SJCRH30 (cell line): Measurements from ENCODE around the gene RPS6KC1. TPM values are rescaled to one million over a fixed set of nuclear protein-coding genes. Genes with fewer than 3 reads are reported as not detected.
"Not testable (repeated sequence)": the region's sequence is repeated elsewhere in the genome, so short reads cannot be mapped to it uniquely, and the experiment has no call there.

ENCODE experiments used
- DNase-seq, 2 experiments: peaks; one replicate each; pipeline ENCODE4 v3.0.0-alpha.2; 2015 to 2020
- H3K27ac ChIP-seq: fragments of 250-450 bp; sonication (Bioruptor Pico); 2 replicates; pipeline ENCODE4 v1.5.1; 2020; ENCODE audit warnings: mild to moderate bottlenecking, moderate library complexity
- H3K27me3 ChIP-seq: fragments of 250-450 bp; sonication (Bioruptor Pico); 2 replicates; pipeline ENCODE4 v1.5.1; 2020; ENCODE audit warnings: mild to moderate bottlenecking, moderate library complexity
- H3K36me3 ChIP-seq: fragments of 250-450 bp; sonication (Bioruptor Pico); 2 replicates; pipeline ENCODE4 v1.5.1; 2020; ENCODE audit warnings: mild to moderate bottlenecking, moderate library complexity
- H3K4me1 ChIP-seq: fragments of 250-450 bp; sonication (Bioruptor Pico); 2 replicates; pipeline ENCODE4 v1.5.1; 2020; ENCODE audit warnings: mild to moderate bottlenecking, moderate library complexity
- H3K4me3 ChIP-seq: fragments of 250-450 bp; sonication (Bioruptor Pico); 2 replicates; pipeline ENCODE4 v1.5.1; 2020; ENCODE audit warnings: mild to moderate bottlenecking, moderate library complexity
- H3K9me3 ChIP-seq: fragments of 250-450 bp; sonication (Bioruptor Pico); replicated peaks from 2 replicates; pipeline ENCODE4 v1.5.1; 2020; ENCODE audit warnings: mild to moderate bottlenecking, moderate library complexity
- total RNA-seq: library from RNA; depleted of rRNA; stranded (reverse); fragments of >200 nt; shearing (Covaris generic); gene quantifications from 2 replicates; pipeline ENCODE4 v1.2.3, GENCODE V29; 2014

Gene RPS6KC1
- total RNA-seq, 1 experiment from 2014 or later = 37.4 TPM

- Histone ChIP-seq H3K27me3 (no peaks in the 10 kb centered on the region), H3K36me3 (peaks cover 12% of the 10 kb centered on the region; the same call in 1 of the 2 replicates), H3K27ac (no peak overlapping the region), H3K4me1 (peaks cover 11% of the 10 kb centered on the region), H3K9me3 (no peaks in the 10 kb centered on the region), H3K4me3 (no peak overlapping the region)
- no peak for DNase-seq
These were observed 56.6 kb downstream of the RPS6KC1 start for GRCh38 chr1:213107613-213108012.

- peak in 1 of 2 experiments; percentile 28 for DNase-seq
- no peak overlapping the region for H3K27ac ChIP-seq
- H3K36me3 ChIP-seq = peaks cover 12% of the 10 kb centered on the region; the same call in 1 of the 2 replicates
- H3K4me3 ChIP-seq = no peak overlapping the region
- H3K27me3 ChIP-seq = no peaks in the 10 kb centered on the region
- 0 out of 2 replicates have a peak, but pooled peaks cover 2% of the 10 kb centered on the region for H3K9me3 ChIP-seq
- peaks cover 11% of the 10 kb centered on the region for H3K4me1 ChIP-seq
These were observed 59.6 kb downstream of the RPS6KC1 start for GRCh38 chr1:213110349-213111300.

- DNase-seq = no peak
- H3K4me1 ChIP-seq = peaks cover 11% of the 10 kb centered on the region
- no peak overlapping the region for H3K4me3 ChIP-seq
- H3K9me3 ChIP-seq = 0 out of 2 replicates have a peak, but pooled peaks cover 2% of the 10 kb centered on the region
- no peak overlapping the region for H3K27ac ChIP-seq
- H3K27me3 ChIP-seq = no peaks in the 10 kb centered on the region
- peaks cover 12% of the 10 kb centered on the region; the same call in 1 of the 2 replicates for H3K36me3 ChIP-seq
These were observed 60.5 kb downstream of the RPS6KC1 start for GRCh38 chr1:213111502-213111901.

- not testable (repeated sequence) for H3K4me3 ChIP-seq
These were observed 61.7 kb downstream of the RPS6KC1 start for GRCh38 chr1:213112723-213113122.

GRCh38 chr1:213117699-213118180 lies 66.7 kb downstream of the RPS6KC1 start:
- H3K27ac ChIP-seq, H3K4me3 ChIP-seq, DNase-seq, H3K4me1 ChIP-seq, H3K36me3 ChIP-seq, H3K27me3 ChIP-seq, H3K9me3 ChIP-seq: not testable (repeated sequence)

More at GRCh38 chr1:213112723-213113122, 61.7 kb downstream of the RPS6KC1 start:
- not testable (repeated sequence) for H3K27me3 ChIP-seq, H3K27ac ChIP-seq, H3K36me3 ChIP-seq, H3K9me3 ChIP-seq, DNase-seq
- H3K4me1 ChIP-seq = peaks cover 11% of the 10 kb centered on the region

GRCh38 chr1:213119794-213120193 lies 68.8 kb downstream of the RPS6KC1 start:
- H3K9me3 ChIP-seq = peaks cover 3% of the 10 kb centered on the region; the same call in 1 of the 2 replicates
- H3K4me1 ChIP-seq = peaks cover 14% of the 10 kb centered on the region
- H3K27ac ChIP-seq = no peak overlapping the region
- no peak overlapping the region for H3K4me3 ChIP-seq
- H3K27me3 ChIP-seq = no peaks in the 10 kb centered on the region
- DNase-seq = no peak
- peaks cover 4% of the 10 kb centered on the region; the same call in 1 of the 2 replicates for H3K36me3 ChIP-seq

GRCh38 chr1:213120386-213120785 lies 69.3 kb downstream of the RPS6KC1 start:
- Histone ChIP-seq H3K9me3 (peaks cover 3% of the 10 kb centered on the region; the same call in 1 of the 2 replicates), H3K36me3 (peaks cover 4% of the 10 kb centered on the region; the same call in 1 of the 2 replicates), H3K4me3 (no peak overlapping the region), H3K4me1 (peaks cover 14% of the 10 kb centered on the region), H3K27me3 (no peaks in the 10 kb centered on the region), H3K27ac (no peak overlapping the region)
- no peak for DNase-seq

- Histone ChIP-seq H3K4me3 (no peak overlapping the region), H3K27me3 (no peaks in the 10 kb centered on the region), H3K27ac (no peak overlapping the region), H3K9me3 (peaks cover 3% of the 10 kb centered on the region; the same call in 1 of the 2 replicates), H3K4me1 (peaks cover 14% of the 10 kb centered on the region), H3K36me3 (peaks cover 4% of the 10 kb centered on the region; the same call in 1 of the 2 replicates)
- no peak for DNase-seq
These were observed 69.9 kb downstream of the RPS6KC1 start for GRCh38 chr1:213120961-213121360.

- peak in 1 of 2 experiments; percentile 70 for DNase-seq
These were observed 71.5 kb downstream of the RPS6KC1 start for GRCh38 chr1:213122514-213122929.

GRCh38 chr1:213123087-213123486 lies 72.0 kb downstream of the RPS6KC1 start:
- no peaks in the 10 kb centered on the region for H3K27me3 ChIP-seq
- H3K9me3 ChIP-seq = no peaks in the 10 kb centered on the region
- DNase-seq = no peak
- peaks cover 14% of the 10 kb centered on the region for H3K4me1 ChIP-seq
- H3K36me3 ChIP-seq = no peaks in the 10 kb centered on the region; the same call in none of the 2 replicates
- H3K4me3 ChIP-seq = no peak overlapping the region
- peak overlapping the region; percentile 16; the same call in 1 of the 2 replicates for H3K27ac ChIP-seq

More at GRCh38 chr1:213122514-213122929, 71.5 kb downstream of the RPS6KC1 start:
- H3K4me3 ChIP-seq = no peak overlapping the region
- no peak overlapping the region for H3K27ac ChIP-seq
- no peaks in the 10 kb centered on the region for H3K27me3 ChIP-seq
- no peaks in the 10 kb centered on the region; the same call in 1 of the 2 replicates for H3K36me3 ChIP-seq
- H3K4me1 ChIP-seq = peaks cover 14% of the 10 kb centered on the region
- no peaks in the 10 kb centered on the region for H3K9me3 ChIP-seq

GRCh38 chr1:213123536-213123935 lies 72.5 kb downstream of the RPS6KC1 start:
- peak in 1 of 2 experiments; percentile 21 for DNase-seq
- H3K27ac ChIP-seq = peak overlapping the region; percentile 16; the same call in 1 of the 2 replicates
- no peaks in the 10 kb centered on the region; the same call in 1 of the 2 replicates for H3K36me3 ChIP-seq
- peaks cover 14% of the 10 kb centered on the region for H3K4me1 ChIP-seq
- no peaks in the 10 kb centered on the region for H3K27me3 ChIP-seq
- H3K4me3 ChIP-seq = no peak overlapping the region
- no peaks in the 10 kb centered on the region for H3K9me3 ChIP-seq

- H3K4me1 ChIP-seq = peaks cover 13% of the 10 kb centered on the region
- no peak overlapping the region for H3K27ac ChIP-seq
- no peaks in the 10 kb centered on the region for H3K9me3 ChIP-seq
- no peaks in the 10 kb centered on the region; the same call in 1 of the 2 replicates for H3K36me3 ChIP-seq
- no peak for DNase-seq
- no peak overlapping the region for H3K4me3 ChIP-seq
- H3K27me3 ChIP-seq = no peaks in the 10 kb centered on the region
These were observed 73.5 kb downstream of the RPS6KC1 start for GRCh38 chr1:213124590-213124989.

- no peak for DNase-seq
- Histone ChIP-seq H3K27ac (no peak overlapping the region), H3K4me3 (no peak overlapping the region)
These were observed 74.6 kb downstream of the RPS6KC1 start for GRCh38 chr1:213125643-213126042.

GRCh38 chr1:213127074-213127473 lies 76.0 kb downstream of the RPS6KC1 start:
- no peak overlapping the region for H3K27ac ChIP-seq
- peaks cover 8% of the 10 kb centered on the region for H3K4me1 ChIP-seq
- no peak for DNase-seq
- no peaks in the 10 kb centered on the region; the same call in 1 of the 2 replicates for H3K36me3 ChIP-seq
- no peaks in the 10 kb centered on the region for H3K27me3 ChIP-seq
- no peaks in the 10 kb centered on the region for H3K9me3 ChIP-seq
- no peak overlapping the region for H3K4me3 ChIP-seq

More at GRCh38 chr1:213125643-213126042, 74.6 kb downstream of the RPS6KC1 start:
- Histone ChIP-seq H3K4me1 (peaks cover 8% of the 10 kb centered on the region), H3K36me3 (no peaks in the 10 kb centered on the region; the same call in 1 of the 2 replicates), H3K27me3 (no peaks in the 10 kb centered on the region), H3K9me3 (no peaks in the 10 kb centered on the region)
